Cardiac atrium fibroblast (primary cell): Measurements from ENCODE around the gene CAPN1. TPM values are rescaled to one million over a fixed set of nuclear protein-coding genes. Genes with fewer than 3 reads are reported as not detected.

Source experiments
- total RNA-seq: library from RNA; depleted of rRNA; stranded (reverse); fragments of >200 nt; gene quantifications from 2 replicates; pipeline ENCODE4 v1.2.3, GENCODE V29; 2015

Gene CAPN1
- 134 and 170 TPM in 2 replicates for total RNA-seq

DNA sequence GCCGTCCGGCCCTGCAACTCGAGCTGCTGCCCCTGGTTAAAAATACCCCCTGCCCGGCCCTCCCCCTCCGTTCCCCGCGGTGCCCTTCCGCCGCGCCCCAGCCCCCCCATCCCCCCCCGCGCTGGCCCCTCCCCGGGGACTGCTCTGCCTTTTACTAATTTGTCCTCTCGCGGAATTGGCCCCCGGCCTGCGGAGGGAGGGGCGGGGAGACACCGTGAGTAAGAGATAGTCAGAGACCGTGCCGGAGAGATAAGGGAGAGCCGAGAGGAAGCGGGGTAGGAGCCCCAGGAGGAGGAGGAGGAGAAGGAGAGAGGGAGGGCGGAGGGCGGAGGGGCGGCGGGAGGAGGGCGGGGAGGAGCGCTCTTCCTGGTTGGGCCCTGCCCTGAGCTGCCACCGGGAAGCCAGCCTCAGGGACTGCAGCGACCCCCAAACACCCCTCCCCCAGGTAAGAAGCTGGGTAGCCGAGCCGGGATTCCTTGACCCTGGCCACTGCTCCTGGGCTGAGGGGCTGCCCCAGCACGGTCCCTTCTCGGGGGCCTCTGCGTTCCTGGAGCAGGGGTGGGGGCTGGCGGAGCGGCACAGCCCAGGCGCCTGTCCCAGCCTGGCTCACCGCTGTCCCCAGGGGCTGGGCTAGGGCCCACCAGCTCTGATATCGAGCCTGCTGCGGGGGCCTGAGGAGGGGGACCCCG is at the start of gene CAPN1:
CAPN1 (plus strand) TSS at position 360 of the 689 bp plus-strand sequence. CDS start 774 bp downstream, outside the sequence.

DNA sequence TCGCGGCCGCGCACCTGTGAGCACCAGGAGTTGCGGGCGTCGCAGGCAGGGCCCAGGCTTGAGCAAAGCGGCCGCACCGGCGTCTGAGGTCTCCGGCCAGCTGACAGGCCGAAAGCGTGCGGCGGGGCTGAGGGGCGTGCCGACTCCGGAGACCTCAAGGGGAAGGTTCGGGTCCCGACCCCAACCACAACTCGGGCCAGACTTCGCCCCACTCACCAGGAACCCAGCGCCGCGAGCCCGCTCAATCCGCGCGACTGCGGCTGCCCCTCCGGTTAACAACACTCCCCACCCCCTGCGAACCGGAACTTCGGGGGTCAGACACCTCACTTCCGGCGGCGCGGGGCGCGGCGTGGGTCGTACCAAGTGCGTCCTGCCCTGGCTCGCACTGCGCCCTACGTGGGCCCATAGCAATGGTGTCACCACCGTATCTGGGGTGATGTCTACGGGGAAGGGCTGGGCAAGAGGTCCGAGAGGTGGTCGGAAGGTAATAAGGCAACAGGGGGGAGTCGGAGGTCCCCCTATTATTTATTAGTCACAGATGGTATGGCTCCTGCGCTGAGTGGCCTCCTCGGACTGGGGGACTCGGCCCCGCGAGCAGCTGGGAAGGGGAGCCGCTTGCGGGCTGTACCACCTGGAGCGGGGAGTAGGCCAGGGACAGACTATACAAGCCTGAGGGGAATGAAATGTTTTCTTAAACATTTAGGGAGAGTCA is 47.3 kb upstream of the CAPN1 start, which contains the start of gene SYVN1:
SYVN1 (minus strand) TSS at position 280 of the 712 bp plus-strand sequence. CDS start 918 bp downstream, outside the sequence.

DNA sequence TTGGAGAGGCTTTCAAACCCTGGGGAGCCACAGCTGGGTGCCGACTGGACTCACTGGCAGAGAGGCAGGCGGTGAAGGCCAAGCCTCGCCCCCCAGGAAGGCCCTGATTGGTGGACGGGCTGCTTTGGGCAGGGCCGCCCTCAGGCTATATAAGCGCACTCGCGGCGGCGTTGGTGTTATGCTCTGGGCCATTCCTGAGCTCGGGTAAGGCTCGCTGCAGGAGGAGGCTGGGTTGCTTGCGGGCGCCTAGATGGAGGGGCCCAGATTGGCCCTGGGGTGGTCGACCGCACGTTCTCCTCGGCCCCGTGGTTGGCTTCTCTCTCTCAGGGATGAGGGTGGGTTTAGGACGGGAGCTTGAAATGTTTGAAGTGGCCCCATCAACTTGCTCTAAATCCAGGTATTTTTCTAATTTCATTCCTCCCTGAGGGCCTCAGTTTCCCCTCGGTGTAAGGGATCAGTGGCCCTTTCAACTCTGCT is 11.6 kb upstream of the CAPN1 start, which contains the start of gene SPDYC:
SPDYC (plus strand) TSS at position 176 of the 477 bp plus-strand sequence. CDS start 1,125 bp downstream, outside the sequence.

Other genes with a start within 250 kb of the CAPN1 start
- 2.6 TPM in 1 of 2 replicates, not detected in the other for gene GPHA2, start 246.0 kb upstream of the CAPN1 start, total RNA-seq
- gene MAJIN, start 209.8 kb upstream of the CAPN1 start, total RNA-seq = not detected in 2 replicates
- 0.16 TPM in 1 of 2 replicates, not detected in the other for gene BATF2, start 185.0 kb upstream of the CAPN1 start, total RNA-seq
- gene ARL2, start 167.8 kb upstream of the CAPN1 start, total RNA-seq = 97.5 and 157 TPM in 2 replicates
- gene SNX15, start 154.5 kb upstream of the CAPN1 start, total RNA-seq = 10.0 and 12.8 TPM in 2 replicates
- 10.4 and 10.5 TPM in 2 replicates for gene SAC3D1, start 140.7 kb upstream of the CAPN1 start, total RNA-seq
- 19.1 and 24.6 TPM in 2 replicates for gene NAALADL1, start 123.4 kb upstream of the CAPN1 start, total RNA-seq
- 5.8 and 15.9 TPM in 2 replicates for gene CDCA5, start 97.9 kb upstream of the CAPN1 start, total RNA-seq
- gene ZFPL1, start 97.7 kb upstream of the CAPN1 start, total RNA-seq = 52.3 and 67.3 TPM in 2 replicates
- gene VPS51, start 85.7 kb upstream of the CAPN1 start, total RNA-seq = 231 and 236 TPM in 2 replicates
- gene TM7SF2, start 70.1 kb upstream of the CAPN1 start, total RNA-seq = 10.2 and 29.6 TPM in 2 replicates
- 10.1 and 13.8 TPM in 2 replicates for gene ZNHIT2, start 64.2 kb upstream of the CAPN1 start, total RNA-seq
- gene FAU, start 59.8 kb upstream of the CAPN1 start, total RNA-seq = 367 and 443 TPM in 2 replicates
- 35.7 and 41.5 TPM in 2 replicates for gene MRPL49, start 59.6 kb upstream of the CAPN1 start, total RNA-seq
- gene SYVN1, start 47.4 kb upstream of the CAPN1 start, total RNA-seq = 37.7 and 49.2 TPM in 2 replicates
- gene SPDYC, start 11.7 kb upstream of the CAPN1 start, total RNA-seq = not detected in 2 replicates
- 2.7 and 5.3 TPM in 2 replicates for gene POLA2, start 80.0 kb downstream of the CAPN1 start, total RNA-seq
- gene CDC42EP2, start 132.9 kb downstream of the CAPN1 start, total RNA-seq = 53.5 and 69.1 TPM in 2 replicates
- 34.7 and 38.4 TPM in 2 replicates for gene DPF2, start 151.9 kb downstream of the CAPN1 start, total RNA-seq
- gene TIGD3, start 172.8 kb downstream of the CAPN1 start, total RNA-seq = 0.49 TPM in 1 of 2 replicates, not detected in the other
- 2.0 and 8.1 TPM in 2 replicates for gene SLC25A45, start 200.7 kb downstream of the CAPN1 start, total RNA-seq
- 43.7 and 43.9 TPM in 2 replicates for gene FRMD8, start 204.7 kb downstream of the CAPN1 start, total RNA-seq
- gene NEAT1, start 240.9 kb downstream of the CAPN1 start, total RNA-seq = 39.0 and 52.0 TPM in 2 replicates